ENCODE data around the gene TNS1. TPM values are rescaled to one million over a fixed set of nuclear protein-coding genes. Genes with fewer than 3 reads are reported as not detected.

Gene TNS1
- polyA plus RNA-seq, 3 donors, result 60.6 to 72.4 (median 62.7) TPM

GRCh38 chr2:217774232-217774631 lies 228.6 kb downstream of the TNS1 start:
- no peak for DNase-seq (ENCODE audit: extremely low read depth in 1 of 11, low read depth in 9 of 11, low spot score in 4 of 11)

DNA sequence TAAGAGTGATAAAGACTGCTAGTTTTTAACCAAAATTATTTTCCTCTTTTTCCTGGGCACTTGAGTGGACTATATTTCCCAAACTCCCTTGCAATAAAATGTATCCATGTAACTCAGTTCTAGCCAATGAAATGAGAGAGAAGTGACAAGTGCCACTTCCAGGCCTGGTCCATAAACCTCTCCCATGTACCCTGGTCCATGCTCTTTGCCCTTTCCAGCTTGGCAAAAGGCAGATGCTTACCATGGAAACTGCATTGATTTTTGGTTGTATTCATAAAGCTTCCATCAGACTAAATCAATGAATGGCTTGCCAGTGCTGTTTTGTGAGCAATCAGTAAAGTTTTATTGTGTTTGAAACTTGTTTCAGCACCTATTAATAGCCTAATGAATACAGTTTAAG lies 229.3 kb downstream of the TNS1 start:
- no peak for DNase-seq (ENCODE audit: extremely low read depth in 1 of 11, low read depth in 9 of 11, low spot score in 4 of 11)

DNA sequence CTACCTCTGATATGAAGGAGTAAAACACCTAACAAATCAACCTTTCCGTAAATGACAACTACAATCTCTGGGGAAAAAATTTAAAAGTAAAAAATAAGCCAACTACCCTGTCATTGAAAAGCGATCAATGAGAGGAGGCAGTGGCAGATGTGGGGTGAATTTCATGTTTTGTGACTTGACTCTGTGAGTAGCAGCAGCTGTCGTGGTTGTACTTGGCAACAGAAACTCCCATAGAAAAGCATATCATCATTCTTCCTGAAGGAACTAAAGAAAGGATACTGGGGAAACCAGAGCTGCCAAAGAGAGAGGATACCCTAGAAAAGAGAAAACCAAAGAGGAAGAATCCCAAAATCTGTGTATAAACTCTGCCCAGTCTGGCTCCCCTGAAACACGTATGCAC lies 236.4 kb downstream of the TNS1 start:
- no peak for DNase-seq (ENCODE audit: extremely low read depth in 1 of 11, low read depth in 9 of 11, low spot score in 4 of 11)

DNA sequence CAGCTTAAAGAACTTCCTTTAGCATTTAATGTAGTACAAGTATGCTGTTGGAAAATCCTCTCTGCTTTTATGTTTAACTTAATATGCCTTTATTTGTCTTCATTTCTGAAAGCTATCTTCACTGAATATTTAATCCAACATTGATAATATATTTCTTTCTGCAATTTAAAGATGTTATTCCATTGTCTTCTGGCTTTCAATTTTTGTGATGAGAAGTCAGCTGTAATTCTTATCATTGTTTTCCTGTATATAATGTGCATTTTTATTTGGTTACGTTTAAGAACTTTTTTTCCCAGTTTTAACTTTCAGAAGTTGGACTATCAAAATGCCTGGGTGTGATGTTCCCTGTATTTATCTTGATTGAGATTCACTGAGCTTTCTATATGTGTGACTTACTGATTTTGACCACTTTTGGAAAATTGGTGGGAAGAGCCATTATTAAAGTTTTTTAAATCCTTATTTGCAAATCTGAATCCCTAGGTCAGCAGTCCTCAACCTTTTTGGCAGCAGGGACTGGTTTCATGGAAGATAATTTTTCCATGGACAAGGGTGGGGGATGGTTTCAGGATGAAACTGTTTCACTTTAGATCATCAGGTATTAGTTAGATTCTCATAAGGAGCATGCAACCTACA lies 241.0 kb downstream of the TNS1 start:
- no peak for DNase-seq (ENCODE audit: extremely low read depth in 1 of 11, low read depth in 9 of 11, low spot score in 4 of 11)

DNA sequence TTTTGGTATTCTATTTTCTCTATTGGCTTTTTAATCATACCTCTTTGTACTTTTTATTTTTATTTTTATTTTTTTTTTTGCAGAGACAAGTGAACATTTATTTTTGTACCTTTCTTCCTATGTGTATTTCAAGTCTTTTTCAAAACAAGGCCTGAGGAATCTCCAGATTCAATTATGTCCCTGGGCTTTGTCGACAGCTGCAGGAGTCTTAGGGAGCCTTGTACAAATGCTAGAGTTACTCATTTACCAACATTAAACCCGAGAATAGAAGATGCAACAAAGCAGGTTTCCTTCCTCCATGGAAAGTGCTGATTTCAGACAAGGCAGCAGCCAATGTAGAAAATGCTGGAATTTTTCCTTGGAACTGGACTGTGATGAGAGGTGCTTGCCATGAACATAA lies 242.8 kb downstream of the TNS1 start:
- DNase-seq (ENCODE audit: extremely low read depth in 1 of 11, low read depth in 9 of 11, low spot score in 4 of 11), result no peak

GRCh38 chr2:217757108-217757463 lies 245.7 kb downstream of the TNS1 start:
- no peak for DNase-seq (ENCODE audit: extremely low read depth in 1 of 11, low read depth in 9 of 11, low spot score in 4 of 11)

- peak; percentile 66 to 81 (median 77) for DNase-seq (ENCODE audit: extremely low read depth in 1 of 11, low read depth in 9 of 11, low spot score in 4 of 11)
Measured at GRCh38 chr2:217756375-217757107, 246.3 kb downstream of the TNS1 start.

GRCh38 chr2:217755027-217755745 lies 247.6 kb downstream of the TNS1 start:
- DNase-seq (ENCODE audit: extremely low read depth in 1 of 11, low read depth in 9 of 11, low spot score in 4 of 11), result no peak

DNA sequence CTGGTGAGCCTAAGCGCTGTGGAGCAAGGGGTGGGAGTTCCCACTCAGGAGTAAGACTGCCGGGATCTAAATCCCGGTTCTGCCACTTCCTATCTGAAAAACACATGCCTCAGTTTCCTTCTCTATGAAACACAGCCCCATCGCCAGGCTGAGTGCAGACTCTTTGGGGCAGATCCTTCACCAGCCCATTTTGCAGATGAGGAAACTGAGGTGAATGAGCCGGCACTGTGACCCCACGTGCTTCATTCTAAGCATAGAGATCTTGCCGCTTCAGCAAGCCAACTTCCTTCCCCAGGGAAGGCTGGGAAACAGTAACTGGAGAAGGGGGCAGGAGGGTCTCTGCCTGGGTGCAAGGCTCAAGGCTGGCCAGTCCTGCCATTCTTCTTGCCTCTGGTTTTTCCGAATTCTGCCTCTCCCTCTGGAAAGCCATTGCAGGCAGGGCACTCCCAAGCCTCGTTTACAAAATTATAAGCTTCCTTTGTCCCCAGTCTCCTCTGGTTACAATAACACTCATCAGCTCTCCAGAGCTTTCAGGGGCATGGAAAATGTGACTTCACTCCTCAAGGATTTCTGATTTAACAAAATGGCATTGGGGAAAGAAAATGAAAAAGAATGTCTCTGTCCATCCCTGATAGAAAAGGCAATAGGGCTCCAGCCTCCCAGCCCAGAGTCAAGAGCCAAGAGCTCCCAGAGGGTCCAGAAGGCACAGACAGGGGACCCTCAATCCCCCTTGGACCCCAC lies 249.2 kb downstream of the TNS1 start:
- no peak for DNase-seq (ENCODE audit: extremely low read depth in 1 of 11, low read depth in 9 of 11, low spot score in 4 of 11)

- no peak for DNase-seq (ENCODE audit: extremely low read depth in 1 of 11, low read depth in 9 of 11, low spot score in 4 of 11)
Measured at GRCh38 chr2:217752714-217753459, 249.9 kb downstream of the TNS1 start.

DNA sequence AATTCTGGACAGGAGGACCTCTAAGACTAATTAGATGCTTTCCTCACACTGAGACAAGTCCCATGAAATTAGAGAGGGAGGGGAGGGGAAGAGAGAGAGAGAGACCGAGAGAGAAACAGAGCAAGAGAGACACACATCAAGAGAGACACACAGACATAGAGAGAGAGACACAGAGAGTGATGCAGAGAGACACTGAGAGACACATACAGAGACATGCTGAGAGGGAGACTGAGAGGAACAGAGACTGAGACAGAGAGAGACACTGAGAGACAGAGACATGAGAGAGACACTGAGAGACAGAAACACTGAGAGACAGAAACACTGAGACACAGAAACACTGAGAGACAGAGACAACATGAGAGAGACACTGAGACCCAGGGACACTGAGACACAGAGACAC lies 250.8 kb downstream of the TNS1 start:
- DNase-seq (ENCODE audit: extremely low read depth in 1 of 11, low read depth in 9 of 11, low spot score in 4 of 11), result no peak

- DNase-seq (ENCODE audit: extremely low read depth in 1 of 11, low read depth in 9 of 11, low spot score in 4 of 11), result no peak
Measured at GRCh38 chr2:217751192-217751591, 251.6 kb downstream of the TNS1 start.

Other genes starting within 250 kb of the TNS1 start
- gene RUFY4, start 66.3 kb upstream of the TNS1 start, polyA plus RNA-seq (ENCODE audit: insufficient read length in 3 of 3), result under 1 TPM; 0.09 to 0.41 (median 0.23) TPM
- under 1 TPM; 0.11 to 0.58 (median 0.17) TPM for gene CXCR2, start 123.0 kb upstream of the TNS1 start, polyA plus RNA-seq (ENCODE audit: insufficient read length in 3 of 3)
- under 1 TPM in 2 of 3 donors, not detected in 1; 0.06 to 0.16 TPM for gene CXCR1, start 164.0 kb upstream of the TNS1 start, polyA plus RNA-seq (ENCODE audit: insufficient read length in 3 of 3)
- 100 to 1,000 TPM; 228 to 253 (median 236) TPM for gene ARPC2, start 214.2 kb upstream of the TNS1 start, polyA plus RNA-seq (ENCODE audit: insufficient read length in 3 of 3)

All from renal cortex interstitium (tissue), 11 donors.